ENCODE measurements around the gene KLK13.

KLK13 gene

DNA sequence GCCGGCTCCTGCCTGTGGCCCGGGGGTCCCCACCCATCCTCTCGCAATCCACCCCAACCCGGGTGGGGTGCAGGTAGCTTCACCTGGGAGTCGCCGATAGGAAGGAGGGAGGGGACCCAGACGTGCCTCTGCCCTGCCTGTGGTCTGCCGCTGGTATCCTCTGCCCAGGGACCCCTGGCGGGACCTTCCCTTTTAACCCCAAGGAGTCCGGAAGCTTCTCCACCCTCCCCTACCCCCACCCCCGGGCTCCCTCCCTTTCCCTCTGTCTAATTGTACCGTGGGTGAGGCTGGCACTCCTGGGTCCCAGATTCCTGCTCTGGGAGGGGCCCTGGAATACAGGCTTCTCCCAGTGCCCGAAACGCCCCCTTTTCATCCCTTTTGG, 45.4 kb downstream of the KLK13 start, which contains the start of gene KLK10:
Gene KLK10 (minus strand): TSS at position 166 of the 382 bp plus-strand sequence. CDS start 579 bp downstream, outside the sequence.
- no peak for DNase-seq (ENCODE audit: low read depth)

- no peak for DNase-seq (ENCODE audit: low read depth)
Measured at GRCh38 chr19:51018745-51019543, 45.9 kb downstream of the KLK13 start.

GRCh38 chr19:51016798-51017683, 47.9 kb downstream of the KLK13 start:
- DNase-seq (ENCODE audit: low read depth), result peak; percentile 69

- no peak for DNase-seq (ENCODE audit: low read depth)
Measured at GRCh38 chr19:51015691-51016267, 49.1 kb downstream of the KLK13 start.

GRCh38 chr19:51014242-51014641, 50.6 kb downstream of the KLK13 start:
- DNase-seq (ENCODE audit: low read depth), result no peak

- DNase-seq (ENCODE audit: low read depth), result no peak
Measured at GRCh38 chr19:51012661-51013190, 52.2 kb downstream of the KLK13 start.

- DNase-seq (ENCODE audit: low read depth), result no peak
Measured at GRCh38 chr19:51010066-51010795, 54.7 kb downstream of the KLK13 start.

- DNase-seq (ENCODE audit: low read depth), result no peak
Measured at GRCh38 chr19:51009061-51009891, 55.6 kb downstream of the KLK13 start.

DNA sequence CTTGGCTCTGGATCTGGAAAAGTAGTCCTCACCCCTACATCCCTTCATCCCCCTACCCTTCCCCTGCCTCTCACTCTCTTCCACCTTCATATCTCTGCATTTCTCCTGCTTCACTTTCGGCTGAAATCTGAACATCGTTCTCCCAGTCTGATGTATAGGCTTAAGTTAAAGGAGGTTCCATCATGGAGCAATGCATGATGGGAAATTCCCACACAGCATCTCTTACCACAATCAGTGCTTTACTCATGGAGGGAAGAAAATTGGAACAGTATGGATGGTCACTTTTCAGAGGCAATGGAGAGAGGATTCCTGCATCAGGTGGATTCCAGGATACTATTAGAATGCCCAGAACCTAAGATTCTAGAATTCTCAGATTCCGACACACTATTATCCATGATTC, 57.4 kb downstream of the KLK13 start:
- no peak for DNase-seq (ENCODE audit: low read depth)

- DNase-seq (ENCODE audit: low read depth), result no peak
Measured at GRCh38 chr19:51006406-51006805, 58.5 kb downstream of the KLK13 start.
